Activated T-helper 9 cell treated with anti-CD3 and anti-CD28 coated beads, Interleukin-2, amount 50 U/mL, for 16 hours (primary cell): ENCODE data around the gene SYNGR1.
"Not testable (repeated sequence)": the region's sequence is repeated elsewhere in the genome, so short reads cannot be mapped to it uniquely, and the experiment has no call there.

Source experiments
- DNase-seq: peaks from one replicate; pipeline ENCODE4 v3.0.0-alpha.2; 2020; ENCODE audit warnings: low read depth

Gene SYNGR1

DNA sequence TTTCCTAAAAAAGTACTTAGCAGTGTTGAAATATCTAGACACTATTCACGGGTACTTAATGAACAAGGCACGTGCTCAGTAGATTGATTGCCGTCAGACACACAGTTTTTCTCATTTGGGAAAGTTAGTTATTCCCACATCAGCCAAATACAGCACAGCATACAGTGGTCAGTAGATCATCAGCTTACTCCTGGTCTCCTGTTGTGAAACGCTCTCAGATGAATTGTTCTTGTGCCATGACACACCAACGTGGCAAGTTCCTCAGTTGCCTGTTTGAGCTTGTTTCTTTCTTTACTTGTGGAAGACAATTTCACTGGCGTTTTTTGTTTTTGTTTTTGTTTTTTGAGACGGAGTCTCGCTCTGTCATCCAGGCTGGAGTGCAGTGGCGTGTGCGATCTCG lies 58.4 kb downstream of the SYNGR1 start:
- no peak for DNase-seq

DNA sequence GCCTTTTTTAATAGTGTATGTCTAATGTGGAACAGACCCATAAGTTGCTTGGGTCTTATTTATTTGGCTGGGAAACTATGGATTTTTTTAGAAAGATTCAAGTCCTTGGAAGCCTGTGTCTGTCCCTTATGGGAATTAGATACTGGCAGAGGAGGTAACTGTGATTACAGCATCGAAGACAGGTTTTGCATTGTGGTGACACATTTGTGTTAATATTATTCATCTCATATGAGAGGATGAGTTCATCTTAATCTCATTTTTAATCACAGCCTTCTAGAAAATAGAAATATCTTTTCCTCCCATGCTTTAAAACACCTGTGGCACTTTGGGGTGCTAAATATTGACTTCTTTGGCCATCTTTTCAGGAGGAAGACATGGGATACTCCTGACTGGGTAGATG lies 59.0 kb downstream of the SYNGR1 start:
- no peak for DNase-seq

DNA sequence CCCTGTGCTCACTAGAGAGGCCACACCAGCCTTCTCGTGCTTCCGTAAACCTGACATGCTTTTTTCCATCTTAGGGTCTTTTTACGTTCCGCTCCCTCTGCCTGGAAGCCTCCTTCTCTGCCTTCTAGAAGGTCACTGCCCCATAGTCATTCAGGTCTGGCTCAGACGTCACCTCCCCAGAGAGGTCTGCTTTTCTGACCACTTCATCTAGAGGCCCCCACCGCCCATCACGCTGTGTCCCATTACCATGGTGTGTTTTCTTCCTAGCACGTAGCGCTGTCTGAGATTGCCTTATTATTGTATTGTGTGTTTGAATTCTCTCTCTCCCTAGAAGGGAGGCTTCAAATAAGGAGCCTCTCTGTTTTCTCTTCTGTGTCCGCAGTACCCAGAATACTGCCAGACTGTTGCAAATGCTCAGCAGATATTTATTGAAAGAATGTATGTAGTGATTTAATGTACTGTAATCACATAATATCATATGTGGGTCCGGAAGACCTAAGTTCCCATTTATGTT lies 59.8 kb downstream of the SYNGR1 start:
- DNase-seq: no peak

DNA sequence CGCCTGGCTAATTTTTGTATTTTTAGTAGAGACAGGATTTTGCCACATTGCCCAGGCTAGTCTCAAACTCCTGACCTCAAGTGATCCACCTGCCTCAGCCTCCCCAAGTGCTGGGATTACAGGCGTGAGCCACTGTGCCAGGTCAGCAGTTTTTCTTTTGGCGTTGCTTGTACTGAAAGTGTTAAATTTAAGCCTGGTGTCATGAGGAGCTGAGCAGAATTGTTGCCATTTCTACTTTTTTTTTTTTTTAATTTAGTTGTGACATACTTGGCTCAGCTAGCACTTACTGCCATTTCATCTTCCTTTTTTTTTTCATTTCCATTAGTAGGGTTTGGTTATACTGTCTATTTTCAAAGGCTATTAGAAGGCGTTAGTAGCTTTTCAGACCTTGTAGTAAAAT lies 60.5 kb downstream of the SYNGR1 start:
- DNase-seq: no peak

DNA sequence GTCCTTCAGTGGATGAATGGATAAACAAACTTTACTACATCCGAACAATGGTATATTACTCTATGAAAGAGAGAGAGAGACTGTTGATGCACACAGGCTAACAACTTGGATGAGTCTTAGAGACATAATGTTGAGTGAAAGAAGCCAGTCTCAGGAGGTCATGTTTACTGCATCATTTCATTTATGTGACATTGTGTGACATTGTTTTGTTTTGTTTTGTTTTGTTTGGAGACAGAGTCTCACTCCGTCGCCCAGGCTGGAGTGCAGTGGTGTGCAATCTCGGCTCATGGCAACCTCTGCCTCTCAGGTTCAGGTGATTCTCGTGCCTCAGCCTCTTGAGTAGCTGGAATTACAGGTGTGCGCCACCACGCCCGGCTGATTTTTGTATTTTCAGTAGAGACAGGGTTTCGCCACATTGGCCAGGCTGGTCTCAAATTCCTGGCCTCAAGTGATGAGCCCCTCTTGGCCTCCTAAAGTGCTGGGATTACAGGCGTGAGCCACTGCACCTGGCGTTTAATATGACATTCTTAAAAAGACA lies 62.1 kb downstream of the SYNGR1 start:
- not testable (repeated sequence) for DNase-seq

DNA sequence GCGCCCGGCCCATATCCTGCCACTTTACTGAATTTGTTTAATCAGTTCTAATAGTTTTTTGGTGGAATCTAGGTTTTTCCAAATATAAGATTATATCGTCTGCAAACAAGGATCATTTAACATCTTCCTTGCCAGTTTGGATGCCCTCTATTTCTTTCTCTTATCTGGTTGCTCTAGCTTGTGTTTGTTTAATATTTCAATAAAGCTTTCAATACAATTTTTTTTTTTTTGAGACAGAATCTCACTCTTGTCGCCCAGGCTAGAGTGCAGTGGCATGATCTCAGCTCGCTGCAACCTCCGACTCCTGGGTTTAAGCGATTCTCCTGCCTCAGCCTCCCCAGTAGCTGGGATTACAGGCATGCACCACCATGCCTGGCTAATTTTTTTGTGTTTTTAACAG lies 63.4 kb downstream of the SYNGR1 start:
- not testable (repeated sequence) for DNase-seq

DNA sequence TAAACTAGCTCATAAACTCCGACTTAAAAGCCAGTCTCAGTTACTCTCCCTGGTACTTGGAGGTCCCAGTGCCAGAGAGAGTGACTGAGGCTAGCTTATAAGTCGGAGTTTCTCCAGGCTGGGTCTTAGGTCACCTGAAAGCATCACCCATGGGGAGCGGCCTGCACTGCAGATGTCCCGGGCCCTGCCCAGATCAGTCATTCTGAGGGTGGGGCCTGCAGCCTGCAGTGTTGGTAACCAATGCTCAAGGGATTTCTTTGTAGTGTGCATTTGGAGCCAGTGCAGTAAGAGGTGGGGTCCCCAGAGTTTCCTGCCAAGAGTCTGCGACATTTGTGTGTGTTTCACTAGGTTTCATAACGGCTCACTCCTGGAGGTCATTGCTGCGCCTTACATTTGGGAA lies 64.6 kb downstream of the SYNGR1 start:
- DNase-seq: no peak

DNA sequence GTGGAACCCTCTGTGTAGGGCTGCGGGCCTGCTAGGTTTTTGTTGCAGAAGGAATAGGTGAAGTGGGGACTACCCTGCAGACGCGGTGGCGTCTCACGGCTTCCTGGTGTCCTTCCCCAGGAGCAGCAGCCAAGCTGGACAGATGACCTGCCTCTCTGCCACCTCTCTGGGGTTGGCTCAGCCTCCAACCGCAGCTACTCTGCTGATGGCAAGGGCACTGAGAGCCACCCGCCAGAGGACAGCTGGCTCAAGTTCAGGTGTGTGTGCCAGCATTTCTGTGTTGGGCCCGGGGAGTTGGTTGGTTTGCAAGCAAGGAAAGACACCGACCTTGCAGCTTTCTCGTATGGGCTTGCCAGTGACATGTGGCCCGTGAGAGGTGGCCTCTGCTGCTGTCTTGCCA lies 65.1 kb downstream of the SYNGR1 start:
- DNase-seq: no peak

DNA sequence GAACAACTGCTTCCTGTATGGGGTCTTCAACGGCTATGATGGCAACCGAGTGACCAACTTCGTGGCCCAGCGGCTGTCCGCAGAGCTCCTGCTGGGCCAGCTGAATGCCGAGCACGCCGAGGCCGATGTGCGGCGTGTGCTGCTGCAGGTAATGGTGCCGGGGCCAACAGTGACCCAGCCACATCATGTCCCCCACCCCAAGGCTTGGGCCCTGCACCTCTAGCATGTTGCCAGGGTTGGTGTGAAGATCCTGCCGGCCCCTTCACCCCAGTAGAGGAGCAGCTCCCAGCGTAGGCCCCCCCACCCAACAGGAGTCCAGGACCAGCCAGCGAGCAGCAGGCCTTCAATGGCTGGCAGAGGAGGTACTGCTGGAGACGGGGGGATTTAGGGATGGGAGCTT lies 65.7 kb downstream of the SYNGR1 start:
- no peak for DNase-seq

DNA sequence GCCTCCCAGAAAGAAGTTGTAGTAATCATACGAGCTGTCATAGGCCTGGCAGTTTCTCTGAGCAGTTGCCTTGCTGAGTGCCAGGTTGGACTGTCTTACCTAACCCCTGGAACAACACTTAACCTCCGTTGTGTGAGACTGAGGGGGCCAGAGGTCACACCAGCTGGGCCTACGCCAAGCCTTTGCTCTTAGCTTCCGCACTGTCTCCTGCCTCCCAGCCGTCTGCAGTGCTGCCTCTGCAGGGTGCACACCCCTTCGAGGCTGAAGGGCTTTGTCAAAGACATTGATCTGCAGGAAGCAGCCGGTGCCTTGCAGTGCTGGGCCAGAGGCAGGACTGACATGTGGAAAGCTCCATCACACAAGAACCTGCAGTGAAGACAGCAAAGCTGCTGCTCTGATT lies 66.5 kb downstream of the SYNGR1 start:
- DNase-seq: no peak

DNA sequence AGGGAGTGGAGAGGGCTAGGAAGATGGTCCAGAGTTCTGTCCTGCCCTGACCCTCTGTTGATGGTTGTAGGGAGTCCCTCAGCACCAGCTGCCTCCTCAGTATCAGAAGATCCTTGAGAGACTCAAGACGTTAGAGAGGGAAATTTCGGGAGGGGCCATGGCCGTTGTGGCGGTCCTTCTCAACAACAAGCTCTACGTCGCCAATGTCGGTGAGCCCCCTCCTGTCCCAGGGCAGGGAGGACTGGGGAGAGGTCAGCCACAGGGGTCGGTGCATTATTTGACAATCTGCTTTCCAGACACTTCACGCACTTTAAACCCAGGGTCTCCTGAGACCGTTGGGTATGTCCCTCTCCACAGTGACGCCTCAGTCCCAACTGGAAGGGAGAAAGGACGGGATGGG lies 67.8 kb downstream of the SYNGR1 start:
- DNase-seq: no peak

DNA sequence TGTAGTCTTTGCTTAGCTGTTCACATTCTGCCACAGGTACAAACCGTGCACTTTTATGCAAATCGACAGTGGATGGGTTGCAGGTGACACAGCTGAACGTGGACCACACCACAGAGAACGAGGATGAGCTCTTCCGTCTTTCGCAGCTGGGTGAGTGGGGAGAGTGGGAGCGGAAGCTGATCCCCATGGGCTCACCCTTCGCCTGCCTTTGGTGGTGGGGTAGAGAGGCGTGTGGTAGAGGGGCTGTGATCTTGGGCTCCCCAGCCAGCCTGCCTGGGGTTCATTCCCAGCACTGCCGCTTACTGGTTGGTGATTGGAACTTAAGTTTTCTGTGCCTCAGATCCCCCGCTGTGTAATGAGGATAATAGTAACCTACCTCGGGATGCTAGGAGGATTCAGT lies 68.9 kb downstream of the SYNGR1 start:
- DNase-seq: no peak

DNA sequence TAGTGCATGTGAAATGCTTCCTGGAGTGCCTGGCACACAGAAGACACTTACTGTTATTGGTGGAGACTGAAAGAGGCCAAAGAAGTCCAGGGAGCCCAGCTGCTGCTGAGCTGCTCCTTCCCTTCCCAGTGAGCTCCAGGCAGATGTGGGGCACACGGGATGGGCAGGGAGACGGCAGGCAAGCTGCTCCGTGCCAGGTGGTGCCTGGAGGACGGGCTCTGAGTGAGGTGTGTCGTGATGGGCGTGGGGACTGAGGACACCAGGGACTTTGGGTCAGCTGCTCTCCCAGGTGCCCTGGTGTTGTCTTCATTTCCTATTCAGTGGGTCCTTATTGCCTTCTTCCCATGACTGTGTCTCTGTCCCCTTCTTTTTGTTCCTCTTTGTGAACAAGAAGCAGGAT lies 69.3 kb downstream of the SYNGR1 start:
- no peak for DNase-seq

DNA sequence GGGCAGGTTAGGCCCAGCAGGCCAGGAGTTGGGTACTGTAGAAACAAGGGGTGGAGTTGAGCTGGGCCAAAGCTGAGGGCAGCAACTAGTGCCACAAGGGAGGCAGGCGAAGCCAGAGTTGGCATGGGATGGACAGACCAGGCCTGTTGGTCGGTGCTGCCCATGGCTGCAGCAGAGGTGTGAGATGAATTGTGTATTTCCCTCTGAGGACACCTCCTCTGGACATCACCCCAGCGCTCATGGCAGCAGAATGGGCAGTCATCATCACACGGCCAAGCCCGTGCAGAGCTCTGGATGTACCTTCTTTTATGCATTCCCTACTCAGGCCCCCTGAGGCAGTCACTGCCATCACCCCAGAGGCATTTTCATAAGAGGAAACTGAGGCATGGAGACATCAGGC lies 70.1 kb downstream of the SYNGR1 start:
- no peak for DNase-seq

DNA sequence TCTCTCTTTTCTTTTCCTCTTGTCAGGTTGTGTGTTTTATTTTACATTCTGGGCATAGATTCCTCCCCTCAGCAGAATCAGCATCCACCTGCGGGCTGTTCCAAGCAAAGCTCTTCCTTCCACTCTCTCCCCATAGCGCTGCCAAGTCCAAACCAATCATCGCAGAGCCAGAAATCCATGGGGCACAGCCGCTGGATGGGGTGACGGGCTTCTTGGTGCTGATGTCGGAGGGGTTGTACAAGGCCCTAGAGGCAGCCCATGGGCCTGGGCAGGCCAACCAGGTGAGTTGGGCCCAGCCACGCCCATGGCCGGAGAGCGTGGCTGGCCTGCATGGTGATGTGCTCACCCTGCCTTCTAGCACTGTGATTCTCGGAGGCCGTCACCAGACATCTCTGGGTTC lies 71.9 kb downstream of the SYNGR1 start:
- DNase-seq: no peak

DNA sequence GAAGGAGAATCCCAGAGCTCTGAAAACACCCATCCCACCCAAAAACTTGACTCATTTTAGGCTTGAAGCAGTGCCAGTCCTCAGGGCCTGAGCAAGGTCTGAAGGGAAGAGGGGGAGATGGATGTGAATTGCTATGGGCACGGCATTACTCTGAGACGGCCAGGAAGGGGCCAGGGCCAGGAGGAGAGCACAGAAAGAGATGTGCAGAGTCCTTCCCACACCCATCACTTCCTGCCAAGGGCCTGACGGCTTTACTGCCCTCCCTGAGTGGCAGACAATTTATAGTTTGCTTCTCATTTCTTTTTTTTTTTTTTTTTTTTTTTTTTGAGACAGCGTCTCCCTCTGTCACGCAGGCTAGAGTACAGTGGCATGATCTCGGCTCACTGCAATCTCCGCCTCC lies 72.3 kb downstream of the SYNGR1 start:
- DNase-seq: no peak

DNA sequence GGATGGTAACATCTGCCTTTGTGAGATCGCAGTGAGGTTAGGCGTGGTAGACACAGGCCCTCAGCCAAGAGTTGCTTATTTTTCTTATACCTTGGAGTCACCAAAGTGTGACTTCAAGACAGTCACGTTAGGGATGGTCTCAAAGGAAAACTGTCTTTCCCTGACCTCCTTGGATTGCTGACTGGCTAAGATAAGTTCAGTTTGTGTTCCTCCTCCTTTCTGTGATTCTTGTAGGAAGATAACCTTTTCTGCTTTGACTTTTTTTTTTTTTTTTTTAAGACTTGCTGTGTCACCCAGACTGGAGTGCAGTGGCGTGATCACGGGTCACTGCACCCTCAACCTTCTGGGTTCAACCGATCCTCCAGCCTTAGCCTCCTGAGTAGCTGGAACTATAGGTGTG lies 72.9 kb downstream of the SYNGR1 start:
- no peak for DNase-seq

DNA sequence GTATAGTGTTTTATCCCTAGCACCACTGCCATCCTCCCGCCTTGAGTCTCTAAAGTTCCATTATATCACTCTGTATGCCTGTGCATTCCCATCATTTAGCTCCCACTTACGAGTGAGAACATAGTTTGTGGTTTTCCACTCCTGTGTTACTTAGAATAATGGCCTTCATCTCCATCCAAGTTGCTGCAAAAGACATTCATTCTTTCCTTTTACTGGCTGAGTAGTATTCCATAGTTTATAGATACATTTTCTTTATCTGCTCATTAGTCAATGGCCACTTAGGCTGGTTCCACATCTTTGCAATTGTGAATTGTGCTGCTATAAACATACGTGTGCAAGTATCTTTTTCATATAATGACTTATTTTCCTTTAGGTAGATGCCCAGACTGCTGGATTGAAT lies 74.2 kb downstream of the SYNGR1 start:
- DNase-seq: no peak

DNA sequence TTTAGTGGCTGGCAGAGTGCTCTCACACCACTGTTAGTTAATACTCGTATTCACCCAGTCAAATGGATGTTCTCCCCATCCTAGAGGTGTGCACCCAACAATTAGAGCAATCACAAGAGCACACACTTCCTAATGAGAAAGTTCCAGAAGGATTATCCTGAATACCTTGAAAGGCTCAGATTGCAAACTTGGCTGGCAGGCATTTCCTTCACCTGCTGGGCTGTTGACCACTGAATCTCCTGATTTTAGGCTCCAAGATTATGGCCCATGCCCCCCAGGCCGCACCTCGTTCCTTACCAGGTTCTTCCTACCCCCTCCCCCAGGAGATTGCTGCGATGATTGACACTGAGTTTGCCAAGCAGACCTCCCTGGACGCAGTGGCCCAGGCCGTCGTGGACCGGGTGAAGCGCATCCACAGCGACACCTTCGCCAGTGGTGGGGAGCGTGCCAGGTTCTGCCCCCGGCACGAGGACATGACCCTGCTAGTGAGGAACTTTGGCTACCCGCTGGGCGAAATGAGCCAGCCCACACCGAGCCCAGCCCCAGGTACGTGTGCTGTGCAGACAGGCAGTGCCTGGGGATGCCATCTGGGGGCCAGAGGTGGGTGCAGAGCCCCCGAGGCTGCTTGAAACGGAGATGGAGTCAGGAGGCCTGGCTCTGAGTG lies 76.7 kb downstream of the SYNGR1 start:
- DNase-seq: no peak

DNA sequence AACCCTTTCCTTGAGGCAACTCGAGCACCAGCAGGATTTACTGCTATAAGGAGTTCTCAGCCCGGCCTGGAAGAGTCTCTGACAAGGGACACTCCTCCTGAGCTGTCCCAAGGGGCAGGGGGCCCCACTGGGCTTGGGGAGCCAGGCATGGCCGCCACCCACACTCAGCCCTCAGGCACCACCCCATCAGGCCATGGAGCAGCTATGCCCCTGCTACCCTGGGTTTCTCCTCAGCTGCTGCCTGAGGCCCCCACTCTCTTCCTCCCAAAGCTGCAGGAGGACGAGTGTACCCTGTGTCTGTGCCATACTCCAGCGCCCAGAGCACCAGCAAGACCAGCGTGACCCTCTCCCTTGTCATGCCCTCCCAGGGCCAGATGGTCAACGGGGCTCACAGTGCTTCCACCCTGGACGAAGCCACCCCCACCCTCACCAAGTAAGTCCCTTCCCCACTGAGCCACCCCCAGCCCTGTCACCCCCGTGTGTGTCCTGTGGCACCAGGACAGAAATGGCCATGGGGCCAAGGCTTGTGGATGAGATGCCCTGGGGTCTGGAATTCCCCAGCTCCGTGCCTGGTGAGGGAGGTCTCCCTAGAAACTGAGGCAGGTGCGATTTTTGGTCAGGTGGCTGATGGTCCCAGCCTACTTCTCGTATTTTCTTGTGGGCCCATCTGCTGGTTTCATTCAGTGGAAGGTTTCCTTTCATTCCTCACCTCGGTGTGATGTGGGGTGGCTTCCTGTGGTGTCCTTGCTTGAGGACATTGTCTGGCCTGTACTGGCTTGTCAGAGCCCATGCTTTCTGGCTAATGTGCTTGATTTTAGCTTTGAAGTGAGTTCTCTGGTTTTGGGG lies 78.2 kb downstream of the SYNGR1 start:
- DNase-seq: no peak

DNA sequence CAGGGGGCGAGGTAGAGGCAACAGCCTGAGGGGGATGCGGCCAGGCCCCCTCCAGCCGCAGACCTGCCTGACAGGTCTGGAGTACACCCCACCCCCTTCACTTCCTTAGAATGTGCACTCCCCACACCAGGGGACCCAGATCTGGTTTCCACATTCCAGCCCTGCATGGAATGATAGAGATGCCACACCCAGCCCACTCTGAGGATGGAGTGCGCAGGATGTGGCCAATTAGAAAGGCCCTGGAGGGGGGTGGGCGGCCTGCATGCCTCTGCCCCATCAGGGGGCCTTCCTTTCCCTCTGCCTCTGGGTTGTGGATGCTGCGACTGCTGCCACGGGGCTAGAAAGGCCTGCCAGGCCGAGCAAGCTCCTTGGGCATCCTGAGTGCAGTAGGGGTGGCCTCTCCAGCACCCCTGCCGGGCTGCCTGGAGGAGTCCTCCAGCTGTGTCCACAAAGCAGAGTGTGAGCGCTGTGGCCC lies 78.8 kb downstream of the SYNGR1 start:
- no peak for DNase-seq

DNA sequence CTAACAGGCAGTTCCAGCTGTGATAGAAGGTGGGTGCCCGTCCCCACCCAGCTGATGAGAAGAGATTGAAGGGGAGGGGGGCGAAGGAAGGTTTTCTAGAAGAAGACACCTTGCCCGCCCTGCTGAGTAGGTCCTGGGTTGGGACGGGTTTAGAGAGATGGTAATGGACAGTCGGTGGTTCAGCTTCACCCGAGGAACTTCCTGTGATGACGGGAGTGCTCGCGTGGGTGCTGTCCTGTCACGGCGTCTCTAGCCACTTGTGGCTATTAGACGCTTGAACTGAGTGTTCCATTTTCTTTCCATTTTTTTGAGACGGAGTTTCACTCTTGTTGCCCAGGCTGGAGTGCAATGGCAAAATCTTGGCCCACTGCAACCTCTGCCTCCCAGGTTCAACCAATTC lies 79.4 kb downstream of the SYNGR1 start:
- no peak for DNase-seq

DNA sequence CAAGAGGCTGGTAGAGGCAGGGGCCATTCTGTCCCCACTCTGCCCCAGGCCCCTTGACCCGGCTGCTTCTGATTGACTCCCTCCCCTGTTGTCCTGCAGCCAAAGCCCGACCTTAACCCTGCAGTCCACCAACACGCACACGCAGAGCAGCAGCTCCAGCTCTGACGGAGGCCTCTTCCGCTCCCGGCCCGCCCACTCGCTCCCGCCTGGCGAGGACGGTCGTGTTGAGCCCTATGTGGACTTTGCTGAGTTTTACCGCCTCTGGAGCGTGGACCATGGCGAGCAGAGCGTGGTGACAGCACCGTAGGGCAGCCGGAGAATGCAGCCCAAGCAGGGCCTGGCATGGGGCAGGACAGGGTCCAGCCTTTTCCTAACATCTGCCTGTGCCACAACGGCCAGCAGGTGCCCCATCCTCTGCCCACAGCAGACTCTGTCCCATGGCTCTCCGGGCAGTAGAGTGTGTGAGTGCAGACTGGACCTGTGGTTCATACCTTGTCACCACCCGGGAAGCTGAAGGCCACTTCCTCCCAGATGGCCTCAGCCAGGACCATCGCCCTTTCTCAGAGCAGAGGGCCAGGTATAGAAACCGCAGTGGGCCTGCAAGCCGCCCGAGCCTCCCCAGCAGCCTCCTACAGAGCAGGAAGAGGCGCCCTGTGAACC lies 80.3 kb downstream of the SYNGR1 start:
- no peak for DNase-seq
